Common myeloid progenitor, CD34-positive (primary cell): ENCODE data around the gene NYAP1.

Experiments
- CTCF ChIA-PET: fragments of 350-600 bp; sonication (Branson Sonifier 250); formaldehyde crosslinking; loops from one replicate; lab custom pipeline; 2021; ENCODE audit warnings: antibody characterized with exemption; lab: Charles Lee
- POLR2A ChIA-PET: fragments of 350-600 bp; sonication (Branson Sonifier 250); formaldehyde crosslinking; loops from one replicate; lab custom pipeline; 2021; ENCODE audit warnings: antibody characterized with exemption; lab: Charles Lee
- DNase-seq, 3 donors: peaks; one replicate each; pipeline versions ENCODE4 v3.0.0 to v3.0.0-alpha.2; 2013
- H3K27ac ChIP-seq, 2 experiments: 1 replicate in 1 of 2; 2 replicates in 1 of 2; pipeline ENCODE4 v1.7.0; 2013; ENCODE audit warnings: inconsistent platforms in 2 of 2, low read length in 2 of 2, mild to moderate bottlenecking in 2 of 2, low read depth in 1 of 2, moderate library complexity in 1 of 2; ENCODE audit not compliant: severe bottlenecking in 2 of 2, insufficient read depth in 1 of 2, poor library complexity in 1 of 2
- H3K27me3 ChIP-seq, 5 experiments: replicated peaks in 2 of 5; 1 replicate in 3 of 5; 2 replicates in 2 of 5; pipeline versions ENCODE4 v1.6.1 to v1.7.0; 2013; ENCODE audit warnings: low read length in 4 of 5, mild to moderate bottlenecking in 2 of 5, moderate library complexity in 2 of 5, inconsistent platforms in 1 of 5; ENCODE audit not compliant: insufficient read depth in 5 of 5, control insufficient read depth in 4 of 5
- H3K36me3 ChIP-seq, 4 experiments: 1 replicate in 2 of 4; 2 replicates in 2 of 4; pipeline versions ENCODE4 v1.6.1 to v1.7.0; 2013; ENCODE audit warnings: low read length in 3 of 4, control low read depth in 1 of 4, mild to moderate bottlenecking in 1 of 4; ENCODE audit not compliant: control insufficient read depth in 4 of 4, insufficient read depth in 4 of 4
- H3K4me1 ChIP-seq, 4 experiments: 1 replicate in 3 of 4; 2 replicates in 1 of 4; pipeline versions ENCODE4 v1.6.1 to v1.7.1; 2013; ENCODE audit warnings: low read length in 3 of 4, mild to moderate bottlenecking in 3 of 4, control low read depth in 1 of 4, inconsistent platforms in 1 of 4, moderate library complexity in 1 of 4; ENCODE audit not compliant: control insufficient read depth in 4 of 4, insufficient read depth in 4 of 4; ENCODE audit errors: control extremely low read depth in 1 of 4
- H3K4me3 ChIP-seq, 7 experiments: 1 replicate in 4 of 7; 2 replicates in 3 of 7; pipeline versions ENCODE4 v1.5.1 to v1.7.0; 2013; ENCODE audit warnings: mild to moderate bottlenecking in 7 of 7, low read length in 6 of 7, moderate library complexity in 6 of 7, inconsistent platforms in 2 of 7, low read depth in 2 of 7, control low read depth in 1 of 7; ENCODE audit not compliant: insufficient read depth in 4 of 7, control insufficient read depth in 1 of 7; ENCODE audit errors: extremely low read depth in 1 of 7
- H3K9me3 ChIP-seq, 5 experiments: 1 replicate in 4 of 5; 2 replicates in 1 of 5; pipeline versions ENCODE4 v1.6.1 to v1.7.1; 2013; ENCODE audit warnings: low read length in 4 of 5, mild to moderate bottlenecking in 2 of 5, inconsistent platforms in 1 of 5, low read depth in 1 of 5, moderate library complexity in 1 of 5; ENCODE audit not compliant: control insufficient read depth in 4 of 5, insufficient read depth in 2 of 5; ENCODE audit errors: control extremely low read depth in 1 of 5
- WGBS: methylation state at CpG from one replicate; pipeline ENCODE4 v1.1.5; 2013; ENCODE audit not compliant: insufficient coverage; 5-methylcytosine and 5-hydroxymethylcytosine counted together

NYAP1 gene

GRCh38 chr7:100467638-100468373 lies 15.9 kb upstream of the NYAP1 start:
- H3K36me3 ChIP-seq = peaks cover 3 to 61% (median 34%) of the 10 kb centered on the region in 4 experiments
- CTCF ChIA-PET = interaction anchor here (0.8 to 11.8 kb wide), 6 partner anchors 11 to 135 kb away, joined by 3 to 177 read pairs (median 10); partner anchors contain the start of genes NYAP1, PCOLCE and TSC22D4
- no peaks in the 10 kb centered on the region for H3K27me3 ChIP-seq
- POLR2A ChIA-PET = no interaction called here
- no peak for DNase-seq
- H3K27ac ChIP-seq = no peak overlapping the region
- H3K4me1 ChIP-seq = peaks cover 0 to 14% (median 10%) of the 10 kb centered on the region in 4 experiments
- no peak overlapping the region for H3K4me3 ChIP-seq
- WGBS = 93% methylated on average over 13 of the region's 22 CpGs
- H3K9me3 ChIP-seq = no peaks in the 10 kb centered on the region

GRCh38 chr7:100469227-100470044 lies 14.3 kb upstream of the NYAP1 start:
- peaks cover 0 to 26% (median 22%) of the 10 kb centered on the region in 4 experiments for H3K4me1 ChIP-seq
- WGBS = 41% methylated on average over 10 of the region's 13 CpGs
- no peak overlapping the region for H3K27ac ChIP-seq
- H3K4me3 ChIP-seq = no peak overlapping the region
- no peaks in the 10 kb centered on the region for H3K27me3 ChIP-seq
- POLR2A ChIA-PET = interaction anchor here (0.5 kb wide), 1 partner anchor 124 kb away, joined by 4 read pairs; no protein-coding TSS in a partner anchor
- peaks cover 3 to 69% (median 41%) of the 10 kb centered on the region in 4 experiments for H3K36me3 ChIP-seq
- peak; percentile 66 to 78 (median 71) for DNase-seq
- CTCF ChIA-PET = interaction anchor here (0.6 to 11.8 kb wide), 26 partner anchors 8 to 252 kb away, joined by 3 to 177 read pairs (median 4); partner anchors contain the start of genes FBXO24, MOSPD3, NYAP1 and POP7
- no peaks in the 10 kb centered on the region for H3K9me3 ChIP-seq

GRCh38 chr7:100471021-100471420 lies 12.7 kb upstream of the NYAP1 start:
- ChIA-PET CTCF (interaction anchor here (1.2 to 11.8 kb wide), 6 partner anchors 8 to 255 kb away, joined by 3 to 177 read pairs (median 5); partner anchors contain the start of genes NYAP1 and TSC22D4), POLR2A (no interaction called here)
- Histone ChIP-seq H3K27me3 (no peaks in the 10 kb centered on the region), H3K36me3 (peaks cover 3 to 75% (median 44%) of the 10 kb centered on the region in 4 experiments), H3K9me3 (no peaks in the 10 kb centered on the region), H3K4me1 (peaks cover 0 to 37% (median 27%) of the 10 kb centered on the region in 4 experiments), H3K27ac (no peak overlapping the region), H3K4me3 (no peak overlapping the region)
- 56% methylated on average over 3 of the region's 4 CpGs for WGBS
- DNase-seq = no peak

GRCh38 chr7:100472121-100472851 lies 11.4 kb upstream of the NYAP1 start:
- Histone ChIP-seq H3K9me3 (no peaks in the 10 kb centered on the region), H3K27ac (peak overlapping the region in 1 of 2 experiments; percentile 49), H3K4me1 (peaks cover 2 to 49% (median 39%) of the 10 kb centered on the region in 4 experiments), H3K36me3 (peaks cover under 1 to 77% (median 41%) of the 10 kb centered on the region in 4 experiments), H3K27me3 (no peaks in the 10 kb centered on the region), H3K4me3 (no peak overlapping the region)
- 90% methylated on average over 13 of the region's 16 CpGs for WGBS
- ChIA-PET POLR2A (interaction anchor here (0.7 kb wide), 1 partner anchor 77 kb away, joined by 4 read pairs; no protein-coding TSS in a partner anchor), CTCF (interaction anchor here (0.6 to 11.8 kb wide), 4 partner anchors 7 to 89 kb away, joined by 3 to 177 read pairs (median 76); partner anchors contain the start of genes NYAP1 and TSC22D4)
- DNase-seq = no peak

GRCh38 chr7:100472854-100473499 lies 10.8 kb upstream of the NYAP1 start:
- peak overlapping the region in 2 of 7 experiments; percentile 8 to 49 for H3K4me3 ChIP-seq
- 46% methylated on average over 11 of the region's 14 CpGs for WGBS
- H3K4me1 ChIP-seq = peaks cover 2 to 52% (median 43%) of the 10 kb centered on the region in 4 experiments
- H3K36me3 ChIP-seq = peaks cover 0 to 71% (median 35%) of the 10 kb centered on the region in 4 experiments
- no peaks in the 10 kb centered on the region for H3K27me3 ChIP-seq
- no peak for DNase-seq
- ChIA-PET POLR2A (interaction anchor here (0.7 kb wide), 1 partner anchor 76 kb away, joined by 4 read pairs; no protein-coding TSS in a partner anchor), CTCF (interaction anchor here (0.6 to 2.4 kb wide), 3 partner anchors 9 to 86 kb away, joined by 3 to 11 read pairs (median 4); no protein-coding TSS in a partner anchor)
- peak overlapping the region in 1 of 2 experiments; percentile 49 for H3K27ac ChIP-seq
- no peaks in the 10 kb centered on the region for H3K9me3 ChIP-seq

- peak overlapping the region in 5 of 7 experiments; percentile 33 to 92 (median 92) for H3K4me3 ChIP-seq
- no peaks in the 10 kb centered on the region for H3K27me3 ChIP-seq
- peak overlapping the region in 1 of 2 experiments; percentile 50 for H3K27ac ChIP-seq
- DNase-seq = no peak
- peaks cover 2 to 54% (median 43%) of the 10 kb centered on the region in 4 experiments for H3K4me1 ChIP-seq
- peaks cover 0 to 56% (median 27%) of the 10 kb centered on the region in 4 experiments for H3K36me3 ChIP-seq
- H3K9me3 ChIP-seq = no peaks in the 10 kb centered on the region
- POLR2A ChIA-PET = interaction anchor here (0.8 kb wide), 1 partner anchor 20 kb away, joined by 3 read pairs; no protein-coding TSS in a partner anchor
- 0% methylated on average over 2 of the region's 9 CpGs for WGBS
- CTCF ChIA-PET = interaction anchor here (0.9 to 10.5 kb wide), 9 partner anchors 9 to 216 kb away, joined by 3 to 142 read pairs (median 5); partner anchors contain the start of gene SPACDR
These were observed 8.2 kb upstream of the NYAP1 start for GRCh38 chr7:100475549-100475948.
